K562 (cell line): Measurements from ENCODE around the gene CMIP. TPM values are rescaled to one million over a fixed set of nuclear protein-coding genes. Genes with fewer than 3 reads are reported as not detected.
A peak's percentile ranks its signal among the peaks of the same experiment; 100 is the strongest.

Source experiments
- BHLHE40 ChIP-seq: IDR thresholded peaks from 2 replicates; pipeline ENCODE4 v1.6.1; 2011; ENCODE audit warnings: low read length, improper control_type of control experiment
- CEBPB ChIP-seq: fragments of 450-650 bp; IDR thresholded peaks from 2 replicates; pipeline ENCODE4 v1.6.1; 2016; ENCODE audit warnings: missing genetic modification characterization, missing compliant biosample characterization
- CGGBP1 ChIP-seq: fragments of 250-450 bp; sonication (Bioruptor Pico); IDR thresholded peaks from 2 replicates; pipeline ENCODE4 v1.9.0; 2021; ENCODE audit warnings: mild to moderate bottlenecking
- CHD2 ChIP-seq: IDR thresholded peaks from 2 replicates; pipeline ENCODE4 v1.6.1; 2011; ENCODE audit warnings: low read depth, low read length
- CXXC5 ChIP-seq: fragments of 250-450 bp; sonication (Bioruptor Pico); IDR thresholded peaks from 2 replicates; pipeline ENCODE4 v1.8.0; 2022; ENCODE audit warnings: inconsistent platforms, mild to moderate bottlenecking, moderate library complexity
- EGR1 ChIP-seq: fragments of 450-650 bp; conservative IDR thresholded peaks from 2 replicates; pipeline ENCODE4 v1.6.1; 2017; ENCODE audit warnings: mild to moderate bottlenecking
- EP400 ChIP-seq: fragments of 450-650 bp; IDR thresholded peaks from 2 replicates; pipeline ENCODE4 v1.6.1; 2017; ENCODE audit warnings: antibody characterized with exemption, mild to moderate bottlenecking, moderate library complexity
- FIP1L1 ChIP-seq: fragments of 200-400 bp; formaldehyde crosslinking; IDR thresholded peaks from 2 replicates; pipeline ENCODE4 v1.6.1; 2018; ENCODE audit warnings: mild to moderate bottlenecking, low read depth, low read length; ENCODE audit not compliant: poor library complexity, severe bottlenecking
- KDM2B ChIP-seq: fragments of 250-450 bp; sonication (Bioruptor Pico); IDR thresholded peaks from 2 replicates; pipeline ENCODE4 v1.8.0; 2021; ENCODE audit warnings: mild to moderate bottlenecking, moderate library complexity
- PRDM10 ChIP-seq: fragments of 450-650 bp; IDR thresholded peaks from 2 replicates; pipeline ENCODE4 v1.6.1; 2018; ENCODE audit not compliant: partially characterized antibody
- SRF ChIP-seq, 2 experiments: fragments of 250-450, 450-650 bp in 1 of 2; sonication (Bioruptor Pico) in 1 of 2; sonication (generic) in 1 of 2; formaldehyde crosslinking; IDR thresholded peaks; 2 replicates each; pipeline versions ENCODE4 v1.5.0 to v1.5.1; 2020 to 2022; ENCODE audit warnings: mild to moderate bottlenecking in 1 of 2, missing genetic modification reagents in 1 of 2
- ZNF174 ChIP-seq: fragments of 250-450 bp; sonication (Bioruptor Pico); IDR thresholded peaks from 2 replicates; pipeline ENCODE4 v1.4.0; 2020; ENCODE audit warnings: mild to moderate bottlenecking
- ZNF175 ChIP-seq: fragments of 200-800 bp; sonication (Bioruptor generic); IDR thresholded peaks from 2 replicates; pipeline ENCODE4 v1.6.1; 2016; ENCODE audit warnings: low read depth, mild to moderate bottlenecking, missing genetic modification characterization, missing compliant biosample characterization
- ZNF318 ChIP-seq, 2 experiments: fragments of 450-650 bp; IDR thresholded peaks; 2 replicates each; pipeline ENCODE4 v1.6.1; 2016; ENCODE audit warnings: mild to moderate bottlenecking in 2 of 2, borderline replicate concordance in 1 of 2, low read depth in 1 of 2, moderate library complexity in 1 of 2
- ZNF384 ChIP-seq: IDR thresholded peaks from 2 replicates; pipeline ENCODE4 v1.6.1; 2012; ENCODE audit warnings: low read depth, low read length, improper control_type of control experiment
- ZNF589 ChIP-seq: fragments of 200-800 bp; sonication (Bioruptor generic); IDR thresholded peaks from 2 replicates; pipeline ENCODE4 v1.6.1; 2016; ENCODE audit warnings: low read depth, missing genetic modification characterization, missing compliant biosample characterization
- ZNF766 ChIP-seq: fragments of 200-800 bp; sonication (Bioruptor generic); conservative IDR thresholded peaks from 2 replicates; pipeline ENCODE4 v1.6.1; 2016; ENCODE audit warnings: missing genetic modification characterization, missing compliant biosample characterization
- polyA plus RNA-seq, 8 experiments: library from polyadenylated mRNA; depleted of rRNA in 4 of 8; stranded (reverse) in 5 of 8; unstranded in 3 of 8; fragments of >200 nt; fragmentation: Nextera tagmentation in 2 of 8; fragmentation: Illumina TruSeq in 1 of 8; extraction: Ambion mirVana in 2 of 8; extraction: Trizol in 1 of 8; gene quantifications; 2 replicates each; pipeline versions ENCODE4 v1.2.1 to v1.2.3, GENCODE V29; 2011 to 2014; ENCODE audit warnings: inconsistent platforms in 1 of 8, missing spikeins in 1 of 8
- total RNA-seq, 7 experiments: library from RNA; depleted of rRNA in 6 of 7; stranded (reverse); fragments of >200 nt in 6 of 7; fragmentation: Illumina TruSeq in 2 of 7; extraction: Trizol in 2 of 7; gene quantifications; 2 replicates each; pipeline versions ENCODE4 v1.2.1 to v1.2.3, GENCODE V29; 2011 to 2021; ENCODE audit warnings: low replicate concordance in 1 of 7

Gene CMIP
- total and polyA plus RNA-seq, 9 of the 15 experiments (the other 6 are each of a cell fraction or from before 2014, with no cell fraction given) = 0.94 to 82.5 (median 10.3) TPM

GRCh38 chr16:81424771-81425170 lies 19.8 kb upstream of the CMIP start (continued):
- TF ChIP-seq ZNF318 (IDR thresholded peaks at IDR 0.05; ENCODE audit: borderline replicate concordance in 1 of 2, low read depth in 1 of 2) (no peak), KDM2B (CRISPR knock-in tag) (no peak), CGGBP1 (CRISPR knock-in tag) (no peak), ZNF589 (0 out of 2 replicates have a peak, but pooled peaks have one; percentile 22), EP400 (no peak), CEBPB (peak; percentile 29; the same call in 1 of the 2 replicates), EGR1 (no peak), ZNF174 (CRISPR knock-in tag) (no peak), SRF (CRISPR knock-in tag; IDR thresholded peaks at IDR 0.05) (peak in 1 of 2 experiments; percentile 54; a peak in 1 of 4 replicates), ZNF766 (CRISPR knock-in tag) (no peak), CXXC5 (CRISPR knock-in tag) (peak; percentile 23; the same call in 1 of the 2 replicates), BHLHE40 (peak; percentile 68), PRDM10 (peak; percentile 46), FIP1L1 (no peak), ZNF384 (peak; percentile 57), ZNF175 (peak; percentile 28; the same call in 1 of the 2 replicates), CHD2 (no peak)
